GM13977 (cell line): ENCODE results near the gene DGKB.

ENCODE experiments used
- DNase-seq: peaks from one replicate; pipeline ENCODE4 v3.0.0; 2012; ENCODE audit warnings: low spot score
- in situ Hi-C: fragments of 300-500 bp; cut with MboI; formaldehyde crosslinking; loops from one replicate; pipeline ENCODE4 v1.12.0; 2022; ENCODE audit warnings: low sequenced_read_pairs, low pct_unique_long_range_greater_than_20kb, mixed read lengths, inconsistent platforms; ENCODE audit not compliant: unreplicated experiment
- TF ChIP-seq, protein P1 (sequence below): IDR thresholded peaks from 2 replicates; pipeline ENCODE4 v1.5.1; 2012; ENCODE audit warnings: mild to moderate bottlenecking, control low read depth; ENCODE audit not compliant: insufficient read depth; ENCODE audit errors: extremely low read depth, missing control alignments

The DGKB gene

GRCh38 chr7:14341200-14341775 is 561.3 kb downstream of the DGKB start:
- in situ Hi-C loops: no loop called here
- TF ChIP-seq, protein P1, sequence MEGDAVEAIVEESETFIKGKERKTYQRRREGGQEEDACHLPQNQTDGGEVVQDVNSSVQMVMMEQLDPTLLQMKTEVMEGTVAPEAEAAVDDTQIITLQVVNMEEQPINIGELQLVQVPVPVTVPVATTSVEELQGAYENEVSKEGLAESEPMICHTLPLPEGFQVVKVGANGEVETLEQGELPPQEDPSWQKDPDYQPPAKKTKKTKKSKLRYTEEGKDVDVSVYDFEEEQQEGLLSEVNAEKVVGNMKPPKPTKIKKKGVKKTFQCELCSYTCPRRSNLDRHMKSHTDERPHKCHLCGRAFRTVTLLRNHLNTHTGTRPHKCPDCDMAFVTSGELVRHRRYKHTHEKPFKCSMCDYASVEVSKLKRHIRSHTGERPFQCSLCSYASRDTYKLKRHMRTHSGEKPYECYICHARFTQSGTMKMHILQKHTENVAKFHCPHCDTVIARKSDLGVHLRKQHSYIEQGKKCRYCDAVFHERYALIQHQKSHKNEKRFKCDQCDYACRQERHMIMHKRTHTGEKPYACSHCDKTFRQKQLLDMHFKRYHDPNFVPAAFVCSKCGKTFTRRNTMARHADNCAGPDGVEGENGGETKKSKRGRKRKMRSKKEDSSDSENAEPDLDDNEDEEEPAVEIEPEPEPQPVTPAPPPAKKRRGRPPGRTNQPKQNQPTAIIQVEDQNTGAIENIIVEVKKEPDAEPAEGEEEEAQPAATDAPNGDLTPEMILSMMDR: no peak
- no peak for DNase-seq

DNA sequence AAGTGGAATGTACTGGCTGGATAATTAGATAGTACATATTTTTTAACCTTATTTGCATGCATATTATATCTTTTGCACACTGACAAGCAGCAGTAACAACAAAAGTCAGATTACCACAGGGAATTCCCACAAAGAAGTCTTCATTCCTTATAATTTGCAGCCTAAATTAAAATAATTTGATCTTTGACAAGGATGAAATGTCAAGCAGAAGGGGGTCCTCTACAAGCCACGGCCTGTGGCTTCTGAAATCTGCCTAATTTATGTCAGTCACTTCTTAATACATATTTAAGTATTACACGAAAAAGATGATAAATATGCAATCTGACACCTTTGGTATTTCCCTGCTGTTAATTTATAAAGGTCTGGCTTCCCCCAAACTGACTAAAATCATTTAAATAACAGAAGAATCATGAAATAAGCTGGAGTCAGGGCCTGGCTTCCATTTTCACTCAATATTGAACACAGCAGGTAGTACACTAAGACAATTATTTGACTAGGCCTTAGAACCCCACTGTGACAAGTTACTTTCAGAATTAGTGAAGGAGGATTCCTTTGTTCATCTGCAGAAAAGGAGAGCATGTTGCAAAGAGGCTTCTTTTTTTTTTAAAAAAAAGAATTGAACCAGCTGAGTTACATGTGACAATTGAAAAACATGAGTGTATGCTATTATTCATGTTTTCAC is 562.0 kb downstream of the DGKB start:
- TF ChIP-seq, protein P1: no peak
- no peak for DNase-seq
- in situ Hi-C loops: no loop called here

DNA sequence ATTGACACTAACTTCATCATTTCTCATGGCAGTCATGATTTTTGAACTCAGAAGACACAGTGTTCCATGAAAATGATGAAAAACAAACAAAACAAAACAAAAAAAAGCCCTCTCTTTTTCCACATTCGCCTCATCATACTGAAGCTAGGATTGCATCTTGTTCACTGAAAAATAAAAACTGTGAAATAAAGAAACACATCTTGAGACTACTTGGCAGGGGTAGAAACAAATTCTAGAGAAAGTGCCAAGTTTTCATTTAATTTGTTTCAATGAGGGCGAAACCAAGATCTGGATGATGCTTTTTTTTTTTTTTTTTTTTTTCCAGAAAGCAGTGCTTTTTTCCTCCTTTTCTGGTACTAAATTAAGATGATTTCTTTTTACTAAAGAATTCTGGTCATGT is 562.7 kb downstream of the DGKB start:
- in situ Hi-C loops: no loop called here
- TF ChIP-seq, protein P1: no peak
- DNase-seq: no peak

GRCh38 chr7:14336256-14336655 is 566.3 kb downstream of the DGKB start:
- TF ChIP-seq, protein P1: no peak
- no peak for DNase-seq
- in situ Hi-C loops: no loop called here

- in situ Hi-C loops: no loop called here
- DNase-seq: no peak
These were observed 570.4 kb downstream of the DGKB start for GRCh38 chr7:14332155-14332554.

DNA sequence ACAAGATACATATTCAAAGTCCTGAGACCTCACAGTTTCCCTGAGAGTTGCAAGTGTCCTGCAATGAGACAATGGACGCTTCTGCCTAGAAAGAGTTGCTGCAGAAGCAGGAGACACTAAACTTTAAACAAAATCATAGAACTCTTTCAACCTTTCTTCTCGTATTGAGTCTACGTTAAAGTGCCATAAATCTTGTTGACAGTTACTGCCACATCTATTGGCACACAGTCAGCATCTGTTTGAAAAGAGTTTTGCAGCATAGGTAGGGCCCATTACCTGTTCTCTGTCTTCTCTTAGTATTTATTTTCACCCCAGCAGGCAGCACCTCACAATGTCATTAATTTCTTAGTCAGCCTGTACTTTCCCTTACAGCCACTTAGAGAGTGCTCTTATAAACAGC is 577.8 kb downstream of the DGKB start:
- no peak for DNase-seq

More at GRCh38 chr7:14332155-14332554, 570.4 kb downstream of the DGKB start:
- TF ChIP-seq, protein P1: no peak

More for the DNA sequence above, 577.8 kb downstream of the DGKB start:
- in situ Hi-C loops: no loop called here
- TF ChIP-seq, protein P1: no peak
